ENCODE measurements around the gene GATA2. TPM values are rescaled to one million over a fixed set of nuclear protein-coding genes. Genes with fewer than 3 reads are reported as not detected.

The GATA2 gene
- total and polyA plus RNA-seq, 2 of the 8 experiments (the other 6 are each of a cell fraction or from before 2014, with no cell fraction given) = 0.03 to 0.30 TPM

DNA sequence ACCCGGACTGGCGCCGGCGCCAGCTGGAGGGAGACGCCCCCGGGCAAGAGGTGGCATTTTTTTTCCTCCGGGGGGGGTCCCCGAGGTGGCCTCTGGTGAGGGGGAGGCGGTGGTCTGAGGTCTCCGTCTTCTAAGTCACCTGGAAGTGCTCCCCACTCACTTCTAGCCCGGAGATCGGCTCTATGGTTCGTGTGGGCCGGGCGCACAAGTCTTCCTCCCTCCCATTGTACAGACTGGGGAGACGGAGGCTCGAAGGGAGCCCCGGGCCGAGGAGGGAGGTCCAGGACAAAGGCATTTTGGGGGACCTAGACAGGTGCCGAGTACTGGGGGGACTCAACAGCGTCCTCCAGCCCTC, 4.4 kb downstream of the GATA2 start (continued):
- TF ChIP-seq, protein P1, sequence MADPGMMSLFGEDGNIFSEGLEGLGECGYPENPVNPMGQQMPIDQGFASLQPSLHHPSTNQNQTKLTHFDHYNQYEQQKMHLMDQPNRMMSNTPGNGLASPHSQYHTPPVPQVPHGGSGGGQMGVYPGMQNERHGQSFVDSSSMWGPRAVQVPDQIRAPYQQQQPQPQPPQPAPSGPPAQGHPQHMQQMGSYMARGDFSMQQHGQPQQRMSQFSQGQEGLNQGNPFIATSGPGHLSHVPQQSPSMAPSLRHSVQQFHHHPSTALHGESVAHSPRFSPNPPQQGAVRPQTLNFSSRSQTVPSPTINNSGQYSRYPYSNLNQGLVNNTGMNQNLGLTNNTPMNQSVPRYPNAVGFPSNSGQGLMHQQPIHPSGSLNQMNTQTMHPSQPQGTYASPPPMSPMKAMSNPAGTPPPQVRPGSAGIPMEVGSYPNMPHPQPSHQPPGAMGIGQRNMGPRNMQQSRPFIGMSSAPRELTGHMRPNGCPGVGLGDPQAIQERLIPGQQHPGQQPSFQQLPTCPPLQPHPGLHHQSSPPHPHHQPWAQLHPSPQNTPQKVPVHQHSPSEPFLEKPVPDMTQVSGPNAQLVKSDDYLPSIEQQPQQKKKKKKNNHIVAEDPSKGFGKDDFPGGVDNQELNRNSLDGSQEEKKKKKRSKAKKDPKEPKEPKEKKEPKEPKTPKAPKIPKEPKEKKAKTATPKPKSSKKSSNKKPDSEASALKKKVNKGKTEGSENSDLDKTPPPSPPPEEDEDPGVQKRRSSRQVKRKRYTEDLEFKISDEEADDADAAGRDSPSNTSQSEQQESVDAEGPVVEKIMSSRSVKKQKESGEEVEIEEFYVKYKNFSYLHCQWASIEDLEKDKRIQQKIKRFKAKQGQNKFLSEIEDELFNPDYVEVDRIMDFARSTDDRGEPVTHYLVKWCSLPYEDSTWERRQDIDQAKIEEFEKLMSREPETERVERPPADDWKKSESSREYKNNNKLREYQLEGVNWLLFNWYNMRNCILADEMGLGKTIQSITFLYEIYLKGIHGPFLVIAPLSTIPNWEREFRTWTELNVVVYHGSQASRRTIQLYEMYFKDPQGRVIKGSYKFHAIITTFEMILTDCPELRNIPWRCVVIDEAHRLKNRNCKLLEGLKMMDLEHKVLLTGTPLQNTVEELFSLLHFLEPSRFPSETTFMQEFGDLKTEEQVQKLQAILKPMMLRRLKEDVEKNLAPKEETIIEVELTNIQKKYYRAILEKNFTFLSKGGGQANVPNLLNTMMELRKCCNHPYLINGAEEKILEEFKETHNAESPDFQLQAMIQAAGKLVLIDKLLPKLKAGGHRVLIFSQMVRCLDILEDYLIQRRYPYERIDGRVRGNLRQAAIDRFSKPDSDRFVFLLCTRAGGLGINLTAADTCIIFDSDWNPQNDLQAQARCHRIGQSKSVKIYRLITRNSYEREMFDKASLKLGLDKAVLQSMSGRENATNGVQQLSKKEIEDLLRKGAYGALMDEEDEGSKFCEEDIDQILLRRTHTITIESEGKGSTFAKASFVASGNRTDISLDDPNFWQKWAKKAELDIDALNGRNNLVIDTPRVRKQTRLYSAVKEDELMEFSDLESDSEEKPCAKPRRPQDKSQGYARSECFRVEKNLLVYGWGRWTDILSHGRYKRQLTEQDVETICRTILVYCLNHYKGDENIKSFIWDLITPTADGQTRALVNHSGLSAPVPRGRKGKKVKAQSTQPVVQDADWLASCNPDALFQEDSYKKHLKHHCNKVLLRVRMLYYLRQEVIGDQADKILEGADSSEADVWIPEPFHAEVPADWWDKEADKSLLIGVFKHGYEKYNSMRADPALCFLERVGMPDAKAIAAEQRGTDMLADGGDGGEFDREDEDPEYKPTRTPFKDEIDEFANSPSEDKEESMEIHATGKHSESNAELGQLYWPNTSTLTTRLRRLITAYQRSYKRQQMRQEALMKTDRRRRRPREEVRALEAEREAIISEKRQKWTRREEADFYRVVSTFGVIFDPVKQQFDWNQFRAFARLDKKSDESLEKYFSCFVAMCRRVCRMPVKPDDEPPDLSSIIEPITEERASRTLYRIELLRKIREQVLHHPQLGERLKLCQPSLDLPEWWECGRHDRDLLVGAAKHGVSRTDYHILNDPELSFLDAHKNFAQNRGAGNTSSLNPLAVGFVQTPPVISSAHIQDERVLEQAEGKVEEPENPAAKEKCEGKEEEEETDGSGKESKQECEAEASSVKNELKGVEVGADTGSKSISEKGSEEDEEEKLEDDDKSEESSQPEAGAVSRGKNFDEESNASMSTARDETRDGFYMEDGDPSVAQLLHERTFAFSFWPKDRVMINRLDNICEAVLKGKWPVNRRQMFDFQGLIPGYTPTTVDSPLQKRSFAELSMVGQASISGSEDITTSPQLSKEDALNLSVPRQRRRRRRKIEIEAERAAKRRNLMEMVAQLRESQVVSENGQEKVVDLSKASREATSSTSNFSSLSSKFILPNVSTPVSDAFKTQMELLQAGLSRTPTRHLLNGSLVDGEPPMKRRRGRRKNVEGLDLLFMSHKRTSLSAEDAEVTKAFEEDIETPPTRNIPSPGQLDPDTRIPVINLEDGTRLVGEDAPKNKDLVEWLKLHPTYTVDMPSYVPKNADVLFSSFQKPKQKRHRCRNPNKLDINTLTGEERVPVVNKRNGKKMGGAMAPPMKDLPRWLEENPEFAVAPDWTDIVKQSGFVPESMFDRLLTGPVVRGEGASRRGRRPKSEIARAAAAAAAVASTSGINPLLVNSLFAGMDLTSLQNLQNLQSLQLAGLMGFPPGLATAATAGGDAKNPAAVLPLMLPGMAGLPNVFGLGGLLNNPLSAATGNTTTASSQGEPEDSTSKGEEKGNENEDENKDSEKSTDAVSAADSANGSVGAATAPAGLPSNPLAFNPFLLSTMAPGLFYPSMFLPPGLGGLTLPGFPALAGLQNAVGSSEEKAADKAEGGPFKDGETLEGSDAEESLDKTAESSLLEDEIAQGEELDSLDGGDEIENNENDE (IDR thresholded peaks at IDR 0.05; ENCODE audit: insufficient replicate concordance, low read length) = no peak
- no peak for TF ChIP-seq MAFK (IDR thresholded peaks at IDR 0.05; ENCODE audit: low read depth, low read length)
- TF ChIP-seq JUND (IDR thresholded peaks at IDR 0.05; ENCODE audit: low read length) = no peak
- TF ChIP-seq RFX5 (IDR thresholded peaks at IDR 0.05; ENCODE audit: borderline replicate concordance, low read depth, low read length) = no peak
- peak; percentile 60; the same call in 1 of the 2 replicates for TF ChIP-seq KDM1A (IDR thresholded peaks at IDR 0.05; ENCODE audit: borderline replicate concordance, low read length)
- TF ChIP-seq TBP (IDR thresholded peaks at IDR 0.05; ENCODE audit: low read depth, low read length) = no peak
- TF ChIP-seq KDM5A (IDR thresholded peaks at IDR 0.05; ENCODE audit: low read length) = no peak
- TF ChIP-seq, protein P2, sequence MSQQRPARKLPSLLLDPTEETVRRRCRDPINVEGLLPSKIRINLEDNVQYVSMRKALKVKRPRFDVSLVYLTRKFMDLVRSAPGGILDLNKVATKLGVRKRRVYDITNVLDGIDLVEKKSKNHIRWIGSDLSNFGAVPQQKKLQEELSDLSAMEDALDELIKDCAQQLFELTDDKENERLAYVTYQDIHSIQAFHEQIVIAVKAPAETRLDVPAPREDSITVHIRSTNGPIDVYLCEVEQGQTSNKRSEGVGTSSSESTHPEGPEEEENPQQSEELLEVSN (IDR thresholded peaks at IDR 0.05) = 0 out of 2 replicates have a peak, but pooled peaks have one; percentile 1
- no peak for TF ChIP-seq TCF12 (IDR thresholded peaks at IDR 0.05; ENCODE audit: low read depth, low read length)
- TF ChIP-seq HDAC6 (IDR thresholded peaks at IDR 0.05; ENCODE audit: low read depth, low read length) = no peak
- no peak for TF ChIP-seq NRF1 (IDR thresholded peaks at IDR 0.05; ENCODE audit: low read depth, low read length)
- no peak for TF ChIP-seq CHD2 (IDR thresholded peaks at IDR 0.05; ENCODE audit: low read length)
- TF ChIP-seq POLR2A (IDR thresholded peaks at IDR 0.05; ENCODE audit: control extremely low read depth in 1 of 2, low read depth in 2 of 2, low read length in 2 of 2) = no peak
